GM19328 (cell line): ENCODE measurements around the gene WNT2.
"Not testable (repeated sequence)": the region's sequence is repeated elsewhere in the genome, so short reads cannot be mapped to it uniquely, and the experiment has no call there.

Experiments used
- ATAC-seq: cut with Tn5 transposase; IDR thresholded peaks from one replicate; pipeline ENCODE4 v1.9.1; 2021; ENCODE audit warnings: mild to moderate bottlenecking, moderate library complexity; ENCODE audit not compliant: unreplicated experiment

The WNT2 gene

DNA sequence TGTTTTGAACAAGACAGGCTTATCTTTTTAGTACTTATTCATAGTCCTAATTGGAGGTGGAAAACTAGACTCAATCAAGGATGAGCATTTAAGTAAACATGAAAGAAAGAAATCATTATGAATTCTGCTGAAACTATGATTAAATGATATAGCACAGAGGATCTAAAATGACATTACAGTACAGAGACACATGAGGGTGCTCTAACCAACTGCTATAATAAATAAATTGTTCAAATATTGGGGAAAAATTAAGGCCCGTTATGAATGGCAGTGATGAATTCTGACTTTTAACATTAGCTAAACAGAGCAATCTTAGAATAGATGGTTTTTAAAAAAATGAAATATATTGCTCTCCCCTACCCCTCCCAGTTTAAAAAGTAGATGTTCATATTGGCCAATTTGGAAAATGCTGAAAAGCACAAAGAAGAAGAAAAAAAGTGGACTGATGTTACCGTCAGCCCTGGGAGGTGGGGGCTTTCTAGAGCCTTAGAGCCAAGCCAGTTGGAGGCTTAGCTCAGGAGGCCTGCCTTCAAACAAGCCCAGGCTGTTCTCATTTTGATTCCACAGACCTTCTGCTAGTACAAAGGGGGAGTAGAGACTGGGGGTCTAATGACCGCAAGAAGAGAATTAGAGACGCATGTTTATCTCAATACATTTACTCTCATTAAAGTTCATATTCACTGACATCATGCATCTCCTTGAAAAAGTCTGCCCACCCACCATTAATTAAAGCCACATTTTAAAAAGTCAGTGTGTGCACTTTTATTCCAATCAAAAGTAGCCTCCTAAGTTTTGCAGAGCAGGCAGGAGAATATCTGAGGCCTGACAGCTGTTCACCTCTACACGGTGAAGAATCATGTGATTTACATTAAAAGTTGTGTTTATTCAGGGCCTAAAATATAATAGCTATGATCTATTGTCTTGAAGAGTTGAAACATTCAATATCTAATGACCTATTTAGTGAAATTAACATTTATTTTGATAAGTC is 10.0 kb downstream of the WNT2 start:
- ATAC-seq, result no peak

GRCh38 chr7:117308891-117309290 is 14.0 kb downstream of the WNT2 start:
- ATAC-seq, result no peak

- ATAC-seq, result no peak
These were observed 20.5 kb downstream of the WNT2 start for GRCh38 chr7:117302396-117302795.

DNA sequence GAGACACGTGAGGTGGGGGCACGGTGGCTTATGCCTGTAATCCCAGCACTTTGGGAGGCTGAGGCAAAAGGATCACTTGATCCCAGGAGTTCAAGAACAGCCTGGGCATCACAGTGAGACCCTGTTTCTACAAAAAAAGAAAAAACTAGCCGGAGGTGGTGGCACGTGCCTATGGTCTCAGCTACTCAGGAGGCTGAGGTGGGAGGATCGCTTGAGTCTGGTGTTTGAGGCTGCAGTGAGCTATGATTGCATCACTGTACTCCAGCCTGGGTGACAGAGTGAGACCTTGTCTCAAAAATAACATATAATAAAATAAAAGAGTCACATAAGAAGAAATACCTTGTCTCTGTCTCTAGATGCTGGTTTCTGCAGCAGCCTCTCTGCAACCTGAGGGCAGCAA is 22.4 kb downstream of the WNT2 start:
- ATAC-seq, result not testable (repeated sequence)

- ATAC-seq, result no peak
These were observed 25.3 kb downstream of the WNT2 start for GRCh38 chr7:117297606-117298005.

GRCh38 chr7:117296066-117296465 is 26.8 kb downstream of the WNT2 start:
- ATAC-seq, result no peak

DNA sequence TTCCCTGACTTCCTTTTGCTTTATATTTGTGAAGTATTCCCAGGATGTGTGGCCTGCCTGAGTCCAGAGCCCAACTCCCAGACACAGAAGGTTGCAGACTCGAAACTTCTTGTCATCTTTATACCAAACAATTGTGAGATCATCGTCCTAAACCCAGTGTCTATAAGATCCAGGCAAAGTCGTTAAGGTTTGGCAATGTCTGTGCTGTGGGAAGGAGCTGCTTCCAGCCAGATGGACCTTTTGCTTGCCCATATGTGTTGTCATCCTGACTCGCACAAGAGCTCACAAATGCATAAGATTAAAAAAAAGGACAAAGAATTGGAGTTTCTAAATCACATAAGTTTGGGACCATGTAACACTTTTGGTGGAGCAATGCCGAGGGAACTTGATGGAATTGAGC is 37.0 kb downstream of the WNT2 start:
- no peak for ATAC-seq

DNA sequence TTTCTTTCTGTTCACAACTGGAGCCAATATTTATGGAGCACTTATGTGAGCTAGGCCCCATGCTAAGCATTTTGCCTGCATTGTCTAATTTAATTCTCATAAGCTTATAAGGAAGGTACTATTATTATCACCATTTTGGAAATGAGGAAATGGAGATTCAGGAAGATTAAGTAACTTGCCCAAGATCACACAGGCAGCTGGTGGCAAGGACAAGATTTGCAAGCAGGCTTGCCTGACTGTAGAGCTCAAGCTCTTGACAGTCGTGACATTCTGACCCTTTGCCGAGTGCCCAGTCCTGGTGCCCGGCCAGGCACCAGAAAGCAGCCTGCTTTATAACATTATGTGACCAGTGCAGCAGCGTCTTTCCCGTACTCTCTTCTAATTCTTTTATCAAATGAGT is 38.2 kb downstream of the WNT2 start:
- ATAC-seq, result no peak

GRCh38 chr7:117283779-117284178 is 39.1 kb downstream of the WNT2 start:
- ATAC-seq, result no peak

GRCh38 chr7:117283371-117283770 is 39.5 kb downstream of the WNT2 start:
- no peak for ATAC-seq

DNA sequence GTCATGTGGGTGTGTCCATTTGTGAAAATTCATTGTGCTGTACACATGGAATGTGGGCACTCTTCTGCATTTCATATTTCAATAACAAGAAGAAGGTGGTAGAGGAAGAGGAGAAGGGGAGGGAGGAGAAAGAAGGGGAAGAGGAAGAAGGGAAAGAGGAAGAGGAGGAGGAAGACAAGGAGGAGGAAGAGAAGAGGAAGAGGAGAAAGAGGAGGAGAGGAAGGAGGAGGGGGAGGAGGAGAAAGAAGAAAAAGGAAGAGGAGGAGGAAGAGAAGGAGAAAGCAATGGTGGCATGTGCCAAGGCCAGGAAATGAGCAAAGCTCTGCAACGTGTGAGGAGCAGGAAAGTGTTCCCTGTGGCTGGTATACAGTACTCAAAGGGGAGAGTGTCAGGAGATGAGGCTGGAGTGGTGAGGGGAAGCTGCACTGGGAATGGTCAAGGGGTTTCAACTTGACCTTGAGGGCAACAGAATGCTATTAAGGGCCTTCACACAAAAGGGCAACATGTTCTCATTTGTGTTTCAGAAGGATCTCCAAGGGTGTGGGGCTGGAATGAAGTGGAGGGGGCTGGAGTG is 40.5 kb downstream of the WNT2 start:
- ATAC-seq, result no peak

DNA sequence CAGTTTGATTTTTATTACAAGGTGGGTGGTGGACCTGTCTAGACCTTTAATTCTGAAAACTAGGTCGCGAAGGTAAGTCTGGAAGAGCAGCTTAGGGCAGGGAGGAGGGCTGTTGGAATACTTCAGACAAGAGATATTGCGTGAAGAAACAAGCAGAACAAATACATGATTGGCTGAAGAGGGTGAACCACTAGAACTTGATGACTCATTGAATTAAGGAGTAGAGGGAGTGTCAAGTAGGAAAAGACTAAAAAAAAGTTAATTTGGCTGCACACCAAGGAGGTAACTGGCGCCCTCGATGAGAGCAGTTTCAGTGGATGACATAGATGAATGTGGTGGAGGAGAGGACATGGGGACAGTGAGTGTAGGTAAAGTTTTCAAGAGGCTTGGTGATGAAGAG is 41.3 kb downstream of the WNT2 start:
- ATAC-seq, result no peak

DNA sequence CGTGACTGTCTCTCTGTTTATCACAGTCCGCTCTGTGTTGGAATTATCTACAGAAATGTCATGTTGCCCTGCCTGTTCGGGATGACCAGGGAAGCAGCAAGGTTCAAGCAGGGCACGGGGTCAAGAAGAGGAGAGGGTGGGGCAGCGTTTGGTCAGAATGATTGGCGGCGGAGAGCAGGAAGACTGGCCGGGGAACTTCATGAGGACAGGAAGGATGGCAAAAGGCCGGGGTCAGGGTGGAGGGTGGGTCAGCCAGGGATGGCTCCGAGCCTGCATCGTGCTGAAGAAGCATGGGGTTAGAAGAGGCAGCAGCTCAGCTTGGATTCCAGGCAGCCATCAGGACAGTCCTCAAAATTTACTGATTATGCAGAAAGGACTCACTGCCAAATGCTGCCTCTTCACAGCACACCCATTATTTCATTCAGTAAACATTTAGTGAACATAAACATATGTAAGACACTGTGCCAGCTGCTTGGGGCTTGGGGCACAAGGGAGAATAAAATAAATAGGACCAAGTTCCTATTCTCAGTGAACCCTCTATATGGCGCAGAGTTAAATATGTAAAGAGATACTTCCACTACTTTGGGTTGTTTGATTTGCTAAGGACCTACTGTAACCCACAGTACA is 42.8 kb downstream of the WNT2 start:
- no peak for ATAC-seq

- ATAC-seq, result no peak
These were observed 43.7 kb downstream of the WNT2 start for GRCh38 chr7:117279203-117279602.

- no peak for ATAC-seq
These were observed 44.8 kb downstream of the WNT2 start for GRCh38 chr7:117278040-117278439.

DNA sequence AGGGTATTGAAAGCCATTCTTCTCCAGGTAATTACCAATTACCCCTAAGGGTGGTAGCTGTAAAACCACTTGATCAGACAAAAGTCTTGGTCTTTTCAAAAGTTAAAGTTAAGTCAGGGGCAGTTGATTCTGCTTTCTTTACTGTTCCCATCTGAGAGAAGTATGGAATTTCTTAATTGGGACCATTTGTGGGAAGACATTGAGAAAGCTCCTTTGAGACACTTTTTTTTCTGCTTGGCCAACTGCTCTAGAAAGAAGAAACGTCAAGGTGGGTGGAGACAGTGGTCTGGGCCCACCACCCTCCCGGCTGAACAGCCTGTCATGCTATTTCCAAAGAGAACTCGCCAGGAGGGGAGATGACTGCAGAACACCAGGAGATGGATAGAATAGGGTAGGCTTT is 45.3 kb downstream of the WNT2 start:
- no peak for ATAC-seq

GRCh38 chr7:117274951-117275350 is 47.9 kb downstream of the WNT2 start:
- ATAC-seq, result no peak

DNA sequence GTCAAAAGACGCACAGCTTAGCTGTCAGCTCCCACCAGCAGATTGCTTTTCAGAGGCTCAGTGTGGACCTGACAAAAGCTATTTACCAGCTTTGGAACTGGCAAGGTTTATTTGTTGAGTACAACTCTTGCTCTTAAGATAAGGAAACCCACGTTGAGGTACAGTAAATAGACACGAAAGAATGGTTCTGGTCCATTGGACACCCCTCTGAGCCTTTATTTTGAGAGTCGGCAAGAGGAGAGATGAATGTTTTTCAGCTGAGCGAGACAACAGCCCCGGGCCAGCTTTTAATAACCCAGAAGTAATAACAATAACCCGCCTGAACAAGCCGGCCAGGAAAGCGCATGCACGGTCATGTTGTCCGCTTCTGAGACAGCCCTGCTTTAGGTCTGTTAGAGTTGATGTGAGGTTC is 49.0 kb downstream of the WNT2 start:
- no peak for ATAC-seq

DNA sequence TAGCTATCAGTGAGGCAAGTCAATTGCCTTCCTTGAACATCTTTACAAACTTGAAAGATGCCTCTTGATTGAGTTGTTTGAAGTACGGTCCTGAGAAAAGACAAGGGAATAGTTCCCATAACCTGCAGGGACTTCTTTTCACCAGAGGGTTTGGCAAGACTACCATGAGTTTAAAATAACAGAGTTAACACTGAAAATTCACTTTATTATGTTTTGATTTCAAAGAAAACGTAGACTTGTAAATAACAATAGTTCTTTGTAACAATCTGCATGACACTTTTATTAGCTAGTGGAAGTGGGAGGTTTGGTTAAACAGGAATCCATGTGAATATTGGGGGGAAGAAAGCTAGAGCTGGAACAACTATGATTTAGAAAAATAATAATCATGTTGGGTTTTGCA is 49.5 kb downstream of the WNT2 start:
- no peak for ATAC-seq

DNA sequence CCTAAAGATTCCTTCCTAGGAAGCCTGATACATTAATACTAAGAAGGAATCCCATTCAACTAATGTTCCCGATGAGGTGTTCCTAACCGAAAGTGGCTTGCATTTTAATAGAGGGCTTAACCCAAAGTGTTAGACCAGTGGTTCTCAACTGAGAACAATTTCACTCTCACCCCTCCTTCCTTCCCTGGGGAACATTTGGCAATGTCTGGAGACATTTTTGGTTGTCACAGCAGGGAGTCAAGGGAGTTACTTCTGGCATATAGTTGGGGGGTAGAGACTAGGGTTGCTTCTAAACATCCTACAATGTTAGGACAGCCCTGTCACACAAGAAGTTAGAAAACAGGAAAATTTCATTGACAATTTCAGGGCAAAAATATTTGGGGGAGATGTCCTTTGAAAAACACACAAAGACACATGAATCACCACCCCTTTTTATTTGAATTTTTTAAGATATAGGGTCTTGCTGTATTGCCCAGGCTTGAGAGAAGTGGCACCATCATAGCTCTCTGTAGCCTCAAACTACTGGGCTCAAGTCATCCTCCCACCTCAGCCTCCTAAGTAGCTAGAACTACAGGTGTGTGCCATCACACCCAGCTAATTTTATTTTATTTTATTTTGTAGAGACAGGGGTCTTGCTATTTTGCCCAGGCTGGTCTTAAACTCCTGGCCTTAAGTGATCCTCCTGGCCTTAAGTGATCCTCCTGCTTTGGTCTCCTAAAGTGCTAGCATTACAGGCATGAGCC is 50.7 kb downstream of the WNT2 start:
- ATAC-seq, result no peak

- ATAC-seq, result no peak
These were observed 51.3 kb downstream of the WNT2 start for GRCh38 chr7:117271566-117271965.
